ENCODE measurements around the gene GNS. TPM values are rescaled to one million over a fixed set of nuclear protein-coding genes. Genes with fewer than 3 reads are reported as not detected.
"Not testable (repeated sequence)": the region's sequence is repeated elsewhere in the genome, so short reads cannot be mapped to it uniquely, and the experiment has no call there.

Gene GNS
- total and polyA plus RNA-seq, 3 donors from 2014 or later, result 52.4 to 87.9 (median 84.2) TPM

DNA sequence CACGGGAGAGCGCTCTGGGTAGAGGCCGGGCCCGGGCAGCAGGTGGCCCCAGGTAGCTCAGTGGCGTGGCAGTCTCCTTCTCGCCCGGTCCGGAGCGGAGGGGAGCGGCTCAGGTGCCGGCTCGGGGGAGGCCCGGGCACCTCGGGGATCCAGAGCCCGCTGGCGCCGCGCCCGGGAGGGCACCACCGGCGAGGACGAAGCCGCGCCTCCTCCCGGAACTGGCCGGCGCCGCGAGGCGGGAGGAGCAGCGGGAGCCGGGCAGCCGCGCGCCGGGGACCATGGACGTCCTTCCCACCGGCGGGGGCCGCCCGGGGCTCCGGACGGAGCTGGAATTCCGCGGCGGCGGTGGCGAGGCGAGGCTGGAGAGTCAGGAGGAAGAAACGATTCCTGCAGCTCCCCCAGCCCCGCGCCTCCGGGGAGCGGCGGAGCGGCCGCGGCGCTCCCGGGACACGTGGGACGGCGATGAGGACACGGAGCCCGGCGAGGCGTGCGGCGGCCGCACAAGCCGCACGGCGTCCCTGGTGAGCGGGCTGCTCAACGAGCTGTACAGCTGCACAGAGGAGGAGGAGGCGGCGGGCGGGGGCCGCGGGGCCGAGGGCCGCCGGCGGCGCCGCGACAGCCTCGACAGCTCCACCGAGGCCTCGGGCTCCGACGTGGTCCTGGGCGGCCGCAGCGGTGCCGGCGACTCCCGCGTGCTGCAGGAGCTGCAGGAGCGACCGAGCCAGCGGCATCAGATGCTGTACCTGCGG, 21.5 kb upstream of the GNS start:
- Histone ChIP-seq H3K27me3 (no peaks in the 10 kb centered on the region), H3K9me3 (no peaks in the 10 kb centered on the region), H3K4me1 (no peaks in the 10 kb centered on the region), H3K4me3 (peak overlapping the region; percentile 61 to 63), H3K27ac (peak overlapping the region; percentile 36 to 55), H3K36me3 (ENCODE audit: low read depth, missing control alignments) (no peaks in the 10 kb centered on the region)
- intact Hi-C loops (cut with DNase I; ENCODE audit: low total_unique reads), result no loop called here
- WGBS, 2 donors, result 0 to 1% methylated on average over 14 to 76 of the region's 103 CpGs
- TF ChIP-seq POLR2A (IDR thresholded peaks at IDR 0.05) (no peak), CTCF (IDR thresholded peaks at IDR 0.05) (no peak)
- peak; percentile 63 for DNase-seq

GRCh38 chr12:64780132-64780530, 20.9 kb upstream of the GNS start:
- TF ChIP-seq CTCF (IDR thresholded peaks at IDR 0.05) (no peak), POLR2A (IDR thresholded peaks at IDR 0.05) (no peak)
- intact Hi-C loops (cut with DNase I; ENCODE audit: low total_unique reads), result no loop called here
- peak overlapping the region; percentile 36 to 55 for H3K27ac ChIP-seq
- H3K36me3 ChIP-seq (ENCODE audit: low read depth, missing control alignments), result no peaks in the 10 kb centered on the region
- H3K4me3 ChIP-seq, result peak overlapping the region; percentile 61 to 63
- 10 to 12% methylated on average over 7 to 15 of the region's 15 CpGs for WGBS, 2 donors
- no peaks in the 10 kb centered on the region for H3K4me1 ChIP-seq
- H3K9me3 ChIP-seq, result no peaks in the 10 kb centered on the region
- no peak for DNase-seq
- H3K27me3 ChIP-seq, result no peaks in the 10 kb centered on the region

GRCh38 chr12:64779354-64779974, 20.3 kb upstream of the GNS start:
- no peaks in the 10 kb centered on the region for H3K4me1 ChIP-seq
- intact Hi-C loops (cut with DNase I; ENCODE audit: low total_unique reads), result no loop called here
- H3K27me3 ChIP-seq, result no peaks in the 10 kb centered on the region
- DNase-seq, result no peak
- no peak overlapping the region for H3K27ac ChIP-seq
- no peaks in the 10 kb centered on the region for H3K9me3 ChIP-seq
- TF ChIP-seq CTCF (IDR thresholded peaks at IDR 0.05), result no peak
- TF ChIP-seq POLR2A (IDR thresholded peaks at IDR 0.05), result no peak
- no peaks in the 10 kb centered on the region for H3K36me3 ChIP-seq (ENCODE audit: low read depth, missing control alignments)
- 47 to 51% methylated on average over 10 of the region's 10 CpGs for WGBS, 2 donors
- no peak overlapping the region for H3K4me3 ChIP-seq

GRCh38 chr12:64775147-64775736, 16.0 kb upstream of the GNS start:
- H3K9me3 ChIP-seq; H3K4me1 ChIP-seq; H3K4me3 ChIP-seq; DNase-seq; H3K27ac ChIP-seq; H3K36me3 ChIP-seq (ENCODE audit: low read depth, missing control alignments); intact Hi-C loops (cut with DNase I; ENCODE audit: low total_unique reads); H3K27me3 ChIP-seq: not testable (repeated sequence)

DNA sequence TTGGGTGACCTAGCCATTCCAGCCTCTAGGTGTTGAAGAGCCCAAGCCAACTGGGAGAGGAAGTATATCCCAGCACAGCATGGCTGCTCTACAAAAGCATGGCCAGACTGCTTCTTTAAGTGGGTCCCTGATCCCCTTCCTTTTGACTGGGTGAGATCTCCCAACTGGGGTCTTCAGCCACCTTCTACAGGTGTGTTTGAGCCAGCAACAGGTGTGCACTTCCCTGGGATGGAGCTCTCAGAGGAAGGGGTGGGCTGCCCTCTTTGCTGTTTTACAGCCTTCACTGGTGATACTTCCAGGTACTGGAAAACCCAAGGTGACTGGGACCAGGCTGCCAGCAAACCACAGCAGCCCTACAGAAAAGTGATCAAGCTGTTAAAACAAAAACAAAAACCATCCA, 14.2 kb upstream of the GNS start:
- H3K4me1 ChIP-seq, result no peaks in the 10 kb centered on the region
- DNase-seq, result no peak
- H3K4me3 ChIP-seq, result no peak overlapping the region
- intact Hi-C loops (cut with DNase I; ENCODE audit: low total_unique reads), result no loop called here
- no peak for TF ChIP-seq CTCF (IDR thresholded peaks at IDR 0.05)
- TF ChIP-seq POLR2A (IDR thresholded peaks at IDR 0.05), result no peak
- no peaks in the 10 kb centered on the region for H3K9me3 ChIP-seq
- H3K36me3 ChIP-seq (ENCODE audit: low read depth, missing control alignments), result no peaks in the 10 kb centered on the region
- H3K27me3 ChIP-seq, result no peaks in the 10 kb centered on the region
- H3K27ac ChIP-seq, result no peak overlapping the region

All from testis (tissue), 3 donors.